A549 treated with GW870086 at 1 μM for 4 hours (cell line): ENCODE results near the gene AGAP5. TPM values are rescaled to one million over a fixed set of nuclear protein-coding genes. Genes with fewer than 3 reads are reported as not detected.

Experiments used
- total RNA-seq: library from RNA; stranded (reverse); fragments of 200-300 nt; extraction: Qiagen RNA extraction; gene quantifications from 5 replicates; pipeline ENCODE4 v1.2.3, GENCODE V29; 2022; ENCODE audit warnings: low read depth

Gene AGAP5
- total RNA-seq, result 2.2 to 3.3 TPM (median 2.4 TPM) in 5 replicates

DNA sequence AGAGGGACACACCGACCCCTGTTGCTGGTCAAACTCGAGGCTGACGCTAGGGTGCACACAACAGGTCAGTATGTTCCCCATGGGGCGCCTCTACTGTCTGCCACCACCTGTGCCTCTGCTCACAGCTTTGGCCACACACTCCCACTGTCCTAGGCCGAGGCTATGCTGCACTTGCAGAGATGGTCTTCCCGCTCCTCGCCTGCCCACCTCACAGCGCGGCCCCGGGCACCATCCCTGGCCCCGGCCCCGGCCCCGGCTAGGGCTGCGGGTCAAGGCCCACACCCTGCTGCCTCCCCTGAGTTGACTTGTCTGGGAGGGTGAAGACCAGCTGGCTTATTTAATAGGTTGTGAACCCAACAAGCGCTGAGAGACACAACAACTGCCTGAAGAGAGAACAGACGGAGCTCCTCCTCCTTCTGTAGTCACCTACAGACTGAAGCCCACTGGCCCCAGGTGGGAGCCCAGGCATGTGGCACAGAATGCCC lies at the start of gene AGAP5:
AGAP5 (minus strand) TSS at position 435 of the 485 bp plus-strand sequence; CDS start at position 81, 354 bp downstream.

DNA sequence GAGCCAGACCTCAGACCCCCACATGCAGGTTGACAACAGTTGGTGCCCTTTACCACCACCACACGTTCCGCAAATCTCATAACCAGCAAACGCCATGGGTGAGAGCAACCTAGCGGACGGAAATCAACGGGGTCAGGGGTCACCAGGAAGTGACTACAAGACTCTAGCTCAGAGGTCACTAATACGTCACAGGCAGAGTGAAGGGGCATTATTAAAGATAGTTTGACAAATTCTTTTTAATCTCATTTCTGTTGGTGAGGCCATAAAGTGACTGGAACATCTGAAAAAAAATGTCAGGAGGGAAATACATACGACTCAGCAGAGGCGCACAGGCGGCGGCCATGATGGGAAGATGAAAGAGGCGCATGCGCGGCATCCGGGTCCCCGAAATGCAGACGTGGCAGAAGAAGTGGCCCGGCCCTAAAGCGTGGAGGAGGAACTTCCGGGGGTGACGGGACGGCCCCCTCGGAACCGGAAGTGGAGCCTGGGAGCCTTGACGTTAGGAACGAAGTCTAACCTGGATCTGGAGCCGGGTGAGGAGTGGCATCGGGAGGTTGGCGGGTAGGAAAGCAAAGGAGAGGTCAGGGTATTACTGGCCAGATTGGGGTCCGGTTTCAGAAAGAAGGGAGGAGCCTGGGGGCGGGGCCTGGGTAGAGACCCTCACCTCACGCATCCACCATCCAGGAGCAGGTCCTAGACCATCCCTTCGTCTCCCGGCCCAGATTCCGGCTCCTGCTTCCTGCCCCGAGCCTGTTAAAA lies 46.2 kb upstream of the AGAP5 start, which contains the start of gene SEC24C:
SEC24C (plus strand) TSS at position 468 of the 759 bp plus-strand sequence. CDS start 2,461 bp downstream, outside the sequence.

DNA sequence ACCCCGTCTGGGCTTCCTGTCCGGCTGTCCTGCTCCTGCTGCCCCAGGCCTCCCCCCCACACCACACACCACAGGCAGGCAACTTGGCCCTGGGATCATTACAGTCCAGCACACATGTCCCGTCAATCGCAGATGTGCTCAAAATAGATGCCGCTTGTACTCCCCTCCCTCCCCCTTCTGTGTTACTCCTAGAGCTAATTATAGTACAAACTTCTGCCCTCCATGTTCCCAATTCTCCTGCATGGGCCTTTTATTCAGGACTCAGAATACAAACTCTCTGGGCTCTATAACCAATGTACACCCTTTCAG lies 42.0 kb downstream of the AGAP5 start, which contains the start of gene SYNPO2L:
SYNPO2L (minus strand) TSS at position 40 of the 309 bp plus-strand sequence. CDS start 107 bp downstream, outside the sequence.

GRCh38 chr10:73641328-73642060 lies 56.4 kb downstream of the AGAP5 start, which contains the start of gene MYOZ1:
Gene MYOZ1, minus strand, starts transcription at chr10:73641474. Its CDS starts 1,457 bp downstream, at chr10:73640017.

Other genes with a start within 250 kb of the AGAP5 start
- gene PPP3CB, start 202.1 kb downstream of the AGAP5 start, total RNA-seq, result 14.4 to 18.8 TPM (median 16.5 TPM) in 5 replicates
- gene USP54, start 106.8 kb downstream of the AGAP5 start, total RNA-seq, result 9.3 to 11.9 TPM (median 11.3 TPM) in 5 replicates
- gene MYOZ1, start 56.6 kb downstream of the AGAP5 start, total RNA-seq, result not detected in 5 replicates
- 0.07 TPM in 1 of 5 replicates, not detected in the others for gene SYNPO2L, start 42.1 kb downstream of the AGAP5 start, total RNA-seq
- gene SEC24C, start 46.3 kb upstream of the AGAP5 start, total RNA-seq, result 51.4 to 59.2 TPM (median 56.1 TPM) in 5 replicates
- gene CHCHD1, start 83.9 kb upstream of the AGAP5 start, total RNA-seq, result 60.7 to 78.7 TPM (median 71.8 TPM) in 5 replicates
- gene ZSWIM8, start 87.5 kb upstream of the AGAP5 start, total RNA-seq, result 29.9 to 41.2 TPM (median 39.3 TPM) in 5 replicates
- 11.7 to 18.1 TPM (median 15.7 TPM) in 5 replicates for gene NDST2, start 113.5 kb upstream of the AGAP5 start, total RNA-seq
- 14.6 to 18.9 TPM (median 17.5 TPM) in 5 replicates for gene CAMK2G, start 176.4 kb upstream of the AGAP5 start, total RNA-seq
- gene PLAU, start 213.0 kb upstream of the AGAP5 start, total RNA-seq, result 73.7 to 76.9 TPM (median 76.3 TPM) in 5 replicates